K562 (cell line): ENCODE results near the gene OR2W3. TPM values are rescaled to one million over a fixed set of nuclear protein-coding genes. Genes with fewer than 3 reads are reported as not detected.

Experiments
- BHLHE40 ChIP-seq: IDR thresholded peaks from 2 replicates; pipeline ENCODE4 v1.6.1; 2011; ENCODE audit warnings: low read length, improper control_type of control experiment
- CCNT2 ChIP-seq: IDR thresholded peaks from 2 replicates; pipeline ENCODE4 v1.6.1; 2011; ENCODE audit warnings: borderline replicate concordance, low read depth, mild to moderate bottlenecking, moderate library complexity, mixed read lengths, low read length; ENCODE audit not compliant: insufficient read length; ENCODE audit errors: extremely low read depth
- FOXA3 ChIP-seq, 2 experiments: fragments of 450-650 bp in 1 of 2; sonication (generic) in 1 of 2; formaldehyde crosslinking; IDR thresholded peaks in 1 of 2; conservative IDR thresholded peaks in 1 of 2; 2 replicates each; pipeline versions ENCODE4 v1.4.0 to v1.8.0; 2020 to 2022; ENCODE audit warnings: mild to moderate bottlenecking in 2 of 2, missing genetic modification reagents in 1 of 2
- HNRNPLL ChIP-seq: fragments of 200-400 bp; formaldehyde crosslinking; IDR thresholded peaks from 2 replicates; pipeline ENCODE4 v1.6.1; 2017; ENCODE audit warnings: low read length, low read depth, mild to moderate bottlenecking; ENCODE audit not compliant: poor library complexity, severe bottlenecking
- KAT7 ChIP-seq: sonication (generic); formaldehyde crosslinking; IDR thresholded peaks from 2 replicates; pipeline ENCODE4 v1.8.0; 2022; ENCODE audit warnings: missing genetic modification reagents, mild to moderate bottlenecking, borderline replicate concordance
- NCOR1 ChIP-seq: fragments of 450-650 bp; IDR thresholded peaks from 2 replicates; pipeline ENCODE4 v1.6.1; 2016; ENCODE audit warnings: mild to moderate bottlenecking, moderate library complexity
- OTX1 ChIP-seq: fragments of 450-650 bp; formaldehyde crosslinking; IDR thresholded peaks from 2 replicates; pipeline ENCODE4 v1.4.0; 2022; ENCODE audit warnings: mild to moderate bottlenecking
- POLR3A ChIP-seq: IDR thresholded peaks from 2 replicates; pipeline ENCODE4 v1.6.1; 2011; ENCODE audit warnings: borderline replicate concordance, mild to moderate bottlenecking, moderate library complexity; ENCODE audit not compliant: insufficient read length, insufficient read depth; ENCODE audit errors: extremely low read depth
- RHOXF2B ChIP-seq: fragments of 250-450 bp; sonication (Bioruptor Pico); conservative IDR thresholded peaks from 2 replicates; pipeline ENCODE4 v1.5.1; 2021
- XRCC5 ChIP-seq: fragments of 200-400 bp; formaldehyde crosslinking; IDR thresholded peaks from 2 replicates; pipeline ENCODE4 v1.6.1; 2017; ENCODE audit warnings: low read depth, mild to moderate bottlenecking, low read length
- YY1 ChIP-seq, 3 experiments: IDR thresholded peaks; 2 replicates each; pipeline ENCODE4 v1.6.1; 2011; ENCODE audit warnings: low read length in 2 of 3, mild to moderate bottlenecking in 2 of 3, moderate library complexity in 2 of 3, borderline replicate concordance in 1 of 3, control low read depth in 1 of 3, low read depth in 1 of 3; ENCODE audit not compliant: insufficient read depth in 3 of 3, insufficient replicate concordance in 2 of 3, control insufficient read depth in 1 of 3, insufficient read length in 1 of 3; ENCODE audit errors: extremely low read depth in 1 of 3
- ZBTB49 ChIP-seq: sonication (generic); formaldehyde crosslinking; IDR thresholded peaks from 2 replicates; pipeline ENCODE4 v1.8.0; 2022; ENCODE audit warnings: missing genetic modification reagents, mild to moderate bottlenecking, borderline replicate concordance
- ZBTB9 ChIP-seq: fragments of 450-650 bp; formaldehyde crosslinking; IDR thresholded peaks from 2 replicates; pipeline ENCODE4 v1.4.0; 2020; ENCODE audit warnings: mild to moderate bottlenecking, moderate library complexity
- ZMIZ1 ChIP-seq, 2 experiments: fragments of 150-350 bp in 1 of 2; IDR thresholded peaks; 2 replicates each; pipeline ENCODE4 v1.6.1; 2012 to 2016; ENCODE audit warnings: low read depth in 2 of 2, low read length in 2 of 2, mild to moderate bottlenecking in 1 of 2, moderate library complexity in 1 of 2
- polyA plus RNA-seq, 8 experiments: library from polyadenylated mRNA; depleted of rRNA in 4 of 8; stranded (reverse) in 5 of 8; unstranded in 3 of 8; fragments of >200 nt; fragmentation: Nextera tagmentation in 2 of 8; fragmentation: Illumina TruSeq in 1 of 8; extraction: Ambion mirVana in 2 of 8; extraction: Trizol in 1 of 8; gene quantifications; 2 replicates each; pipeline versions ENCODE4 v1.2.1 to v1.2.3, GENCODE V29; 2011 to 2014; ENCODE audit warnings: inconsistent platforms in 1 of 8, missing spikeins in 1 of 8
- total RNA-seq, 7 experiments: library from RNA; depleted of rRNA in 6 of 7; stranded (reverse); fragments of >200 nt in 6 of 7; fragmentation: Illumina TruSeq in 2 of 7; extraction: Trizol in 2 of 7; gene quantifications; 2 replicates each; pipeline versions ENCODE4 v1.2.1 to v1.2.3, GENCODE V29; 2011 to 2021; ENCODE audit warnings: low replicate concordance in 1 of 7

Gene OR2W3
- total and polyA plus RNA-seq, 9 of the 15 experiments (the other 6 are each of a cell fraction or from before 2014, with no cell fraction given) = 0.67 to 7.6 (median 3.7) TPM

GRCh38 chr1:247857985-247858619 is 37.3 kb upstream of the OR2W3 start (continued):
- TF ChIP-seq ZMIZ1 (IDR thresholded peaks at IDR 0.05; ENCODE audit: low read depth in 2 of 2, low read length in 2 of 2) (no peak), RHOXF2B (CRISPR knock-in tag) (no peak), ZBTB49 (CRISPR knock-in tag) (no peak), BHLHE40 (peak; percentile 67), CCNT2 (no peak), HNRNPLL (no peak), FOXA3 (CRISPR knock-in tag; conservative IDR thresholded peaks at IDR 0.05 in 1 of 2, IDR thresholded peaks at IDR 0.05 in 1 of 2) (0 out of 4 replicates have a peak, but pooled peaks have one; percentile 6 to 20), POLR3A (no peak), KAT7 (CRISPR knock-in tag) (0 out of 2 replicates have a peak, but pooled peaks have one; percentile 65), NCOR1 (no peak), YY1 (IDR thresholded peaks at IDR 0.05; ENCODE audit: borderline replicate concordance in 1 of 3, control insufficient read depth in 1 of 3, extremely low read depth in 1 of 3, insufficient read depth in 3 of 3, insufficient read length in 1 of 3, insufficient replicate concordance in 2 of 3, low read depth in 1 of 3, low read length in 2 of 3) (peak in 1 of 3 experiments; percentile 41), ZBTB9 (0 out of 2 replicates have a peak, but pooled peaks have one; percentile 41), OTX1 (CRISPR knock-in tag) (0 out of 2 replicates have a peak, but pooled peaks have one; percentile 1), XRCC5 (peak; percentile 23; the same call in 1 of the 2 replicates)
